Measurements from ENCODE around the gene SEBOX.

Gene SEBOX

DNA sequence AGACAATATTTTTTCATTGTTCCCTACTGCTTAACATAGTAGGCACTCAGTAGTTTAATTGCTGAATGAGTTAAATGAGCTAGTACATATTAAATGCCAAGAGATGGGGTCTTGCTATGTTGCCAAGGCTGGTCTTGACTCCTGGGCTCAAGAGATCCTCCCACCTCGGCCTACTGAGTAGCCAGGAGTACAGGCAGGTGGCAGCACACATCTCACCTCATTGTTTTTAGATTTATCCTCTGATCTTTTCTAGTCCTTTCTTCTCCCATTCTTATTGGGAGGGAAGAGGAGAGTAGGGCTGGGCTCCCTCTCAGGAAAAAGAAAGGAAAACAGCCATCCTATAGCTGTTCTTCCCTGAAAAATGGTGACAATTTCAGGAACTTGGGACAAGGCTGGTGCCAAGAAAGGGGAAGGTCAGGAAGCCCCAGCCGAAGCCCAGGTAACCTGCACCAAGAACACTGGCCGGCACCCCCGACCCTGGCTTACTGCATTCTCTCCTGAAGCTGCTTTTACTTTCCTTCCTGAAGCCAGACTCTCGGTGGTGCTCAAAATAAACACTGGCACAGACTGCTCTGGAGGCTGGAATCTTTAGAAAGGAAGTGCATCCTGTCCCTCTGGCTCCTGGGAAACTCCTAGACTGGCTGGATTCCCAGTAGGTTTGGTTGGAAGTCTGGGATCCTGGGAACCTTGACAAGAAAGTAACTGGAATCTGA is 26.8 kb downstream of the SEBOX start:
- DNase-seq, result no peak

- peak; percentile 21 for DNase-seq
Measured at GRCh38 chr17:28335959-28336871, 28.8 kb downstream of the SEBOX start.

GRCh38 chr17:28335201-28335958 is 29.6 kb downstream of the SEBOX start, which contains the start of the genes IFT20 and TNFAIP1:
IFT20 (minus strand) TSS chr17:28335472; CDS start chr17:28331985, 3,487 bp downstream.
TNFAIP1 (plus strand) TSS chr17:28335761; CDS start chr17:28339522, 3,761 bp downstream.
- peak; percentile 99 for DNase-seq

DNA sequence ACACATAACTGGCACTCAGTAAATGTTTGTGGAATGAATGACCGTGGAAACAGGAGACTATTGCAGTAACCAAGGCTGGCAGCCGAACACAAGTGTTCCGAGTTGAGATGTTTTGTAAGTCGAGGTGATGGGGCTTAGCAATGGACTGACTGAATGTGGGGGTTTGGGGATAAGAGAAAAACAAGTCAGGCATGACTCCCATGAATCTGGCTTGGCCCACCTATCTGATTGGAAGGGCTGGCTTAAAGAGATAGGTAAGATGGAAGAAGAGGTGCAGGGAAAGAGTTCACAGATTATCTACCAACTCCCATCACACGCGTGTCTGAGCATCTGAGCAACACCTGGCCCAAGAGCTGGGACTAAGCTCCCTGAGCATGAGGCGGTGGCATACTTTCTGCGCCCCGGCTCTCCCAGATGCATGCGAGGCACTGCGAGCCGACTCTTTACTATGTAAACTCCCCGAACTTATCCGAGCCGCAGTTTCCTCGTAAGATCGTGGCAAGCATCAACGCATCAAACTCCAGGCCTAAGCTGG is 30.3 kb downstream of the SEBOX start:
- no peak for DNase-seq

DNA sequence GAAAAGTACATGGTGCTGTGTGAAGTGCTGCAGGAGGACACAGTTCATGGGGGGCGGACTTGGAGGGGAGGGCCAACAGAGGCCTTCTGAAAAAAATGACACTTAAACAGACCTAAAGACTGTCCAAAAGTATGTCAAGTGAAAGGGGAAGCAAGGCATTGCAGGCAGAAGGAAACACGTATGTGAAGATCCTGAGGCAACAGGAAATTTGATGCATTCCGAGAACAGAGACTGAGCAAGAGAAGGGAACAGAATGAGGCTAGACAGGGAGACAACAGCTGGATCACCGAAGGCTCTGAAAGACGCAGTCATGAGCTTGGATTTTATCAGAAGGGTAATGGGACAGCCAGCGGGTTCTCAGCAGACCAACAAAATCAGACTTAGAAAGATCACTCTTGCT is 30.8 kb downstream of the SEBOX start:
- DNase-seq, result no peak

DNA sequence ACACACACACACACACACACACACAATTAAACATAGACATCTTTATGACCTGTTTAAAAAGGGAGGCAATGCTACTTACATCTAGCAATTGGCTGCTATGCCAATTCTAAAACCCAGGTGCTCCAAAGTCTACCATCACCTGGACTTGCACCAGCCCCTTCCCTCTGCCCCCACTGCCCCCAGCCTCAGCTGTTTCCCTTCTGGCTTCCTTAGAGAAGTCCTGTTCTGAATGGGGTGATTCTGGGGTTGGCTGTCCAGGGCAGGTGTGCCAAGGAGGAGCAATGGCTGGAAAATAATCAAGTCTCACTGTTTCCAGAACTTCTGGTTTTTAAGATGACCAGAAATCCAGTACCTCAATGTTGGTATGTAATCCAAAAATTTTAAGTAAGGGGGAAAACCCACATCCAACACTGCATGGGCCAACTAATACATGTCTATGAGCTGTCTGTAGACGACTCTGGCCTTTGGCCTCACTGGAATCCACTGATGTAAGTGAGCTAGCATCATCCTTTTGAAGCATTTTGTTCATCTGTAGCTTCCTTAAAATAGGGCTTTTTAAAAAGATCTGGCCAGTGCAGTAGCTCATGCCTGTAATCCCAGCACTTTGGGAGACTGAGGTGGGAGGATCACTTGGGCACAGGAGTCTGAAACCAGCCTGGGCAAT is 31.8 kb downstream of the SEBOX start:
- no peak for DNase-seq

DNA sequence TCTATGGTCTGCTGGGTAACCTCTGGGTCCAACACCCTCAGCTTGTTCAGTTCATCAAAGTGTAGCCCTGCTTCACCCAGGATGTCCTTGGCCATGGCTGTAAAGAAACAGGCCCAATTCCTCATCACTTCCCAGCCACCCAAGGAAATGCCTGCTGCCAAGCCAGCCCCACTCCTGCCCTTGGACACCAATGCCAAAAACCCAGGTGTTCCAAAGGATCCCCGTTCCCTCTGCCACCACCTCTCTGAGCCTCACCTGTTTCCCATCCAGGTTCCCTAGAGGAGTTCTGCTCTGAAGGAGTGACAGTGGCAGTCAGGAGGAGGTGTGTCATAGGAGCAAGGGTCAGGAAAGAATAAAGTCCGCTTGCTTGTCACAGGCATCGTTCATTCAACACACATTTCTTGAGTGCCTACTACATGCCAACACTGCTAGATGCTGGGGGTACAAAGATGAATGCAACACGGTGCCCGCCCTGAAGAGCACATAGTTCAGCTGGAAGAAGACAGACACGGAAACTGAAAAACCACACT is 33.0 kb downstream of the SEBOX start:
- no peak for DNase-seq

GRCh38 chr17:28330671-28331070 is 34.3 kb downstream of the SEBOX start:
- DNase-seq, result no peak

- DNase-seq, result no peak
Measured at GRCh38 chr17:28328325-28328724, 36.7 kb downstream of the SEBOX start.

DNA sequence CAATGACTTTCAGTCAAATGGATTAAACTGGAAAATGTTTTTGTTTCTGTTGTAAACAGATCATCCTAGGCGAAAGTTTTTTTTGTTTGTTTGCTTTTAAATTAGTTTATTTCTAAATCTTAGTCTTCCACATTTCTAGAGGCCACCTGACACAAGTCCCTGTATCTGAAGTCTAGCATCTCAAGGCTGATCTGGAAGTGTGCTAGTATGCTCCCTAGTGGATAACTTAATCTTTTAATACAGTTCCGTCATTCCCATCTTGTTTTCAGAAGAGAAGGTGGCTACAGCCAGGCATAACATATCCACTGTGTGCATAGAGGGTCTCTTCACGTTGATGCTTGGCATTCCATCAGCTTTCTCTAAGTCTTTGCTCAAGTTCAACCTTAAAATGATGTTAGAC is 37.3 kb downstream of the SEBOX start:
- no peak for DNase-seq

DNA sequence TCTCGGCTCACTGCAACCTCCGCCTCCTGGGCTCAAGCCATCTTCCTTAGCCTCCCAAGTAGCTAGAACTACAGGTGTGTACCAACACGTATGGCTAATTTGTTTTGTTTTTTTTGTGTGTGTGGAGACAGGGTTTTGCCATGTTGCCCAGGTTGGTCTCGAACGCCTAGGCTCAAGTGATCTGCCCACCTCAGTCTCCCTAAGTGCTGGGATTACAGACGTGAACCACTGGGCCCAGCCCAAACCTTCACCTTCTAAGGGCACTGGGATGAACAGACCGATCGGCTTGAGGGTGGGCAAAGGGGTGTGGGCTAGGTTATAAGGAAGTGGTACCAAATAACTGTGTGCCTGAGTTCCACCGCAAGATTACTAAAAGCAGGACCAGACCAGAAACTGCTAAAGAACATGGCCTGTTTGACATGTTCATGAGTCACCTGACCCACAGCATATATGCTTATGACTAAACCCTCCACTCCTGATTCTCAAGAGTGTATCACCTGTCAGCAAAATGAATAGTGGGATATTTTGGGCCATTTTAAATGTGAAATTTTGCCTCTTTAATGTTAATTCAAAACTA is 37.9 kb downstream of the SEBOX start:
- no peak for DNase-seq

DNA sequence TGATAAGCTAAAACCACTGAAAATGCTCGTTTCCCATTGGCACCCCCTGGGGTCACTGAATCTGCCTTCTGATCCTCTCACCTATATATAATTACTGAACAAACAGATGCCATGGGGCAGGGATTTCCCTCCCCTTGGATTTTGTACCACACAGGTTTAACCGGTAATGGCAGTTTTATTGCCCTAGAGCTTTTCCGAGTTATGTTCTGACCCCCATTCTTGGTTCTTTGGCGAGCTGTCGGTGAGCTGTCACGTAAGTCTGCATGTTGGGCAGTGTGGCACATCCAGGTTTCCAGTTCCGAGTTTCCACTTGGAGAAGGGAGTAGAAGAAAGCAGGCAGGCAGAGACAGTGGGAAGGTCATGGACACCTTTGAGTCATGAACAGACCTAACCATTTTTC is 38.9 kb downstream of the SEBOX start:
- no peak for DNase-seq

- no peak for DNase-seq
Measured at GRCh38 chr17:28325211-28325610, 39.8 kb downstream of the SEBOX start.

GRCh38 chr17:28324781-28325180 is 40.2 kb downstream of the SEBOX start:
- DNase-seq, result no peak

GRCh38 chr17:28324267-28324745 is 40.7 kb downstream of the SEBOX start:
- DNase-seq, result no peak

- DNase-seq, result no peak
Measured at GRCh38 chr17:28320215-28321061, 44.6 kb downstream of the SEBOX start.

GRCh38 chr17:28319598-28319935 is 45.4 kb downstream of the SEBOX start:
- no peak for DNase-seq

DNA sequence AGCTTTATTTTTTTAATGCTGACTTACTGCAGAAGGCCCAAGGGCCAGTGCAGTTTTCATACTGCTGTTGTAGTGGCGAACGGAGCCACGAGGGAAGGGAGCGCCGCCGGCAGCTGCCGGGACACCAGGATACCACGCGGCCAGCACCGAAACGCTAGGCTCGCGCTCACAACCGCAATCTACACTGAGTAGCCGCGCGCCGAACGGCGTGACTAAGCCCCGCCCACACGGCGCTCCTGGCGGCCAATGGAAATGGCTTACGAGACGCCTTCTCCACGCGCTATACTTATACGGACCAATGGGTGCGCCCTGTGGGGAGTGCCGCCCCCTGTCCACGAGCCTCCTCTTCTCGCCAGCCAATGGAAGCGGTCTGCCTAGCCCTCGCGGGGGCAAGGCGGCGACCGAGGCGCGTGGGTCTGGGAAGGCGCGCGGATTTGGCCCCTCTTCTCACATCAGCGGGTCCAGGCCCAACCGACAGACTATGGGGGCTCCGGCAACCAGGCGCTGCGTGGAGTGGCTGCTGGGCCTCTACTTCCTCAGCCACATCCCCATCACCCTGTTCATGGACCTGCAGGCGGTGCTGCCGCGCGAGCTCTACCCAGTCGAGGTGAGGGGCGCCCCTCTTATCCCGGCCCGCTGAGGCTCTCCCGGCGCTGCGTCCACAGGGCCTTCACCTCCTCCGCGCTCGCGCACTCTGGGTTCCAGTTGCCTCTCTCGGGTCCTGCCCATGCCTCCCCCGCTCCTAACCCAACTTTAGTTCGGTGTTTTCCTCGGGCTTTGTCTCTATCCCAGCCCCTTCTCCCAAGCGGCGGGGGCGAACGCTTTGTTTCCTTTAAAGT is 46.0 kb downstream of the SEBOX start, which contains the start of gene TMEM97:
Gene TMEM97 (plus strand): TSS at position 442 of the 839 bp plus-strand sequence. CDS start 40 bp downstream, at position 482.
- peak; percentile 94 for DNase-seq

DNA sequence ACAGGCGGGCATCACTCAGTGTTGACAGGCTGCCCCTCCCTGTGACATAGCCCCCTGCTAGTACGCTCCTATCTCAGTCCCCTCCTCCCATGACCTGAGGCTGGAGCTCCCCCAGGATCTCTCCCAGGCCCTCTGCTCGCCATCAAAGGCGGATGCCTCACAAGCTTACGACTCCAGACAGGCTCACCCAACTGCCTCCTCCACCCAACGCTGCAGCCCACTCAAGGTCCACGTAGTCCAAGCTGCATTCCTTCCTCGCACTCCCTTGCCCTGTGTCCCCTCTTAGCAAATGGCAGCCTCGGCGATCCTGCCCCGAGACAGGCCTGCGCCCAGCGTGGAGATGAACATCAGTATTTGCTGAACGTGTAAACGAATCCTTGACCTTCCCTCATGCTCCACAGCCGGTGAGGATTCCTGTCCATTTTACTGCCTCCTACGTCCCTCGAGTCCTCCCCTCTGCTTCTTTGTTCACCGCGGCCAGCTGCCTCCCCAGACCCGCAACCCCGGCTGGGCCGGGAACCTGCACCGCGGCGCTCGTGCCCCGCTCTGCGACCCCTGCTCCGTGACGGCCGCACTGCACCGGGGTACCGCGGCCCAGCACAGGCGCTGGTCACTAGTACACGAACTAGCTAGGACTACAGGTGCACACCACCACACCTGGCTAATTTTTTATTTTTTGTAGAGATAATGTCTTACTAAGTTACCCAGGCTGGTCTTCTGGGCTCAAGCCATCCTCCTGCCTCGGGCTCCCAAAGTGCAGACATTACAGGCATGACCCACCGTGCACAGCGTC is 46.8 kb downstream of the SEBOX start:
- no peak for DNase-seq
